ENCODE data around the gene ADGRL1.

DNA sequence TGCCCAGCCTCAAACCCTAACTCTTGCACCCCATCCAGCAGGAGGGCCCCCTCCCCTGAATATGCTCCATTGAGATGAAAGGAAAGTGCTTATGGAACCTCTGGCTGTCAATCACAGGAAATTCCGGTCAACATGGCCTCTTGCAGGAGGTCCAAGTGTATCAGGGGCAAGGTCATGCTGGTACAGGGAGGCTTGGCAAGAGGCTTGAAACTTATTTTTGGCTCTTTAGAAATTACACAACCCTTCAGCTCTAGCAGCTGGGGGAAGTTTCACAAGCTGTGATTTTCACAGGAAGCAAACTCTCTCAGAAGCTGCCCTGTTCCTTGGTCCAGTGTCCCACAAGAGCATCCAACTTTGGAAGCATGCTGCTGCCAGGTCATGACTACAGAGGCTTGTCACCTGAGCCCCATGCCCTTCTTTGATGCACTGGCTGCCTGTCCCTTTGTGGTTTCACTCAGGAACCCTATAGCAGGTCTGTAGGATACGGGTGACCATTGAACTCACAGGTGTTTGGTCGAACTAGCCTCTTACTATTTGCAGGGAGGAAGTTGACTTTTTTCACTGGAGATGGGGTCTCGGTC lies 78.0 kb downstream of the ADGRL1 start:
- TF ChIP-seq, protein P1, sequence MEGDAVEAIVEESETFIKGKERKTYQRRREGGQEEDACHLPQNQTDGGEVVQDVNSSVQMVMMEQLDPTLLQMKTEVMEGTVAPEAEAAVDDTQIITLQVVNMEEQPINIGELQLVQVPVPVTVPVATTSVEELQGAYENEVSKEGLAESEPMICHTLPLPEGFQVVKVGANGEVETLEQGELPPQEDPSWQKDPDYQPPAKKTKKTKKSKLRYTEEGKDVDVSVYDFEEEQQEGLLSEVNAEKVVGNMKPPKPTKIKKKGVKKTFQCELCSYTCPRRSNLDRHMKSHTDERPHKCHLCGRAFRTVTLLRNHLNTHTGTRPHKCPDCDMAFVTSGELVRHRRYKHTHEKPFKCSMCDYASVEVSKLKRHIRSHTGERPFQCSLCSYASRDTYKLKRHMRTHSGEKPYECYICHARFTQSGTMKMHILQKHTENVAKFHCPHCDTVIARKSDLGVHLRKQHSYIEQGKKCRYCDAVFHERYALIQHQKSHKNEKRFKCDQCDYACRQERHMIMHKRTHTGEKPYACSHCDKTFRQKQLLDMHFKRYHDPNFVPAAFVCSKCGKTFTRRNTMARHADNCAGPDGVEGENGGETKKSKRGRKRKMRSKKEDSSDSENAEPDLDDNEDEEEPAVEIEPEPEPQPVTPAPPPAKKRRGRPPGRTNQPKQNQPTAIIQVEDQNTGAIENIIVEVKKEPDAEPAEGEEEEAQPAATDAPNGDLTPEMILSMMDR (IDR thresholded peaks at IDR 0.05), result no peak
- TF ChIP-seq POLR2A (IDR thresholded peaks at IDR 0.05), result no peak

Measured in right lobe of liver (tissue), 4 donors.